Bronchial epithelial cell (primary cell): ENCODE results near the gene DAZAP1. TPM values are rescaled to one million over a fixed set of nuclear protein-coding genes. Genes with fewer than 3 reads are reported as not detected.

Experiments
- DNase-seq: peaks from one replicate; pipeline ENCODE4 v3.0.0-alpha.2; 2010; ENCODE audit warnings: low read depth
- FAIRE-seq: peaks from 2 replicates; lab custom pipeline; 2011; peaks lifted over from hg19 to GRCh38; lab: Jason Lieb, UNC
- H3K27me3 ChIP-seq: 2 replicates; pipeline ENCODE4 v1.5.1; 2011; ENCODE audit warnings: low read length; ENCODE audit not compliant: control insufficient read depth, insufficient read depth
- H3K36me3 ChIP-seq: 2 replicates; pipeline ENCODE4 v1.5.1; 2011; ENCODE audit warnings: low read length; ENCODE audit not compliant: control insufficient read depth, insufficient read depth
- H3K4me3 ChIP-seq: 2 replicates; pipeline ENCODE4 v1.5.1; 2011; ENCODE audit warnings: mild to moderate bottlenecking, low read depth, low read length, control low read depth
- CTCF ChIP-seq: IDR thresholded peaks from 2 replicates; pipeline ENCODE4 v1.5.1; 2011; ENCODE audit warnings: mild to moderate bottlenecking, moderate library complexity, low read length, control low read depth, inconsistent platforms; ENCODE audit not compliant: insufficient read depth, severe bottlenecking
- total RNA-seq: library from RNA; depleted of rRNA; stranded (reverse); fragments of >200 nt; gene quantifications from 2 replicates; pipeline ENCODE4 v1.2.1, GENCODE V29; 2014

The DAZAP1 gene
- total RNA-seq, 1 donor from 2014 or later = 115 TPM

DNA sequence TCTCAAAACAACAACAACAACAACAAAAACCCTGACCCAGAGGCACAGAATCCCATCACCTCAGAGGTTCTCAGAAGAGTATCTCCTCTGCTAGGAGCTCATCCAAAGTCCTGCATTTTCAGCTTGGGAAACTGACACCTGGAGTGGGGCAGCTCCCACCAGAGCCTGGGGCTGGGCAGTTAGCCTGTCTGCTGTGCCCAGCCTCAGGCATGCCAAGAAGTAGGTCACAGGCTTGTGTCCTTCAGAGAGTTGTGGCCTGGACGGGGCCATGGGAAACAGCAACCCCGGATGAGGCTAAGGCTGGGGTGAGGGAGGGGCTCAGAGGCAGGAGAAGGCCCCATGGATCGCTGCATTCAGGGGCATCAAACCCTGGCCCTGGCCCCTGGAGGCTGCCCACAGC lies 21.6 kb upstream of the DAZAP1 start:
- Histone ChIP-seq H3K27me3 (no peaks in the 10 kb centered on the region), H3K36me3 (peaks cover 10% of the 10 kb centered on the region), H3K4me3 (no peak overlapping the region)
- no peak for DNase-seq
- FAIRE-seq = no peak
- TF ChIP-seq CTCF = no peak

GRCh38 chr19:1386945-1387683 lies 20.3 kb upstream of the DAZAP1 start:
- H3K27me3 ChIP-seq = no peaks in the 10 kb centered on the region
- H3K36me3 ChIP-seq = peaks cover 13% of the 10 kb centered on the region
- FAIRE-seq (no peak), DNase-seq (no peak)
- TF ChIP-seq CTCF = no peak
- no peak overlapping the region for H3K4me3 ChIP-seq

DNA sequence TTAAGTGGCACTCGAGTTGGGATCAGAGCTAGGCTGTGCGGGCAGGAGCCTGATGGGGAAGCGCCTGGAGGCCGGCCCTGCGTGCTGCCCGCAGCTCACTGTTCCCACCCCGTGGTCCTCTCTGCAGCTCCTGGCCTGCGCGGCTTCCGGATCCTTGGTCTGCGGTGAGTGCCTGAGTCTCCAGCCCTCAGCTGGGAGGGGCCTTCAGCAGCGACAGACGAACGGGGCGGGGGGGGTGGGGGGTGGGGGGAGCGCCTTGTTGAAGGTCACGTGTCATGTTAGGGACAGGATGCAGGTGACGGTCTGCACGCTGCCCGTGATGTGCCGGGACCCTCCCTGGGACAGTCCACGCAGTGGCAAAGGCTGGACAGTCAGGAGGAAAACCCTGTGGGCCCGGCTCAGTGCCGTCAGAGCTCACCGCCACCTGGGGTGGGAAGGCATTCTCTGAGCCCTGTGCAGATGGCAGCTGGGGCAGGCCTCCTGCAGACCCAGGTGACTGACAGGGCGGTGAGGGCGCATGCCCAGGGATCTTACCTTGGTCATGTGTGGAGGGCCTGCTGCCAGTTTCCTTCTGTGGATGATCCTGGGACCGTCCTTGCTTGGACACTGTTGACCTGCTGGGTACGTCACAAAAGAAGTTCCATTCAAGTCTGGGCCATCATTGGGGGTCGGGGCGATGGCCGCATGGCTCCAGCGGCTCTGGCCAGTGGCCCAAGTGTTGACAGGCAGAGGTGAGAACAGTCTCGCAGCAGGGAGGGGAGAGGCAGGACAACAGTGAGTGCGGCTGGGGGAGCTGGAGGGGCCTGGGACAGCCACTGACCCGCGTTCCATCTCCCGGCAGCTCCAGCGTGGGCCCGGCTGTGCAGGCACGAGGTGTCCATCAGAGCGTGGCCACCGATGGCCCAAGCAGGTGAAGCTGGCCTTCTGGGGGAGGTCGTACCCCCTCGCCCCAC lies 19.4 kb upstream of the DAZAP1 start:
- TF ChIP-seq CTCF = no peak
- peaks cover 13% of the 10 kb centered on the region for H3K36me3 ChIP-seq

GRCh38 chr19:1388637-1389026 lies 18.8 kb upstream of the DAZAP1 start:
- DNase-seq (no peak), FAIRE-seq (no peak)
- H3K4me3 ChIP-seq = no peak overlapping the region
- peaks cover 16% of the 10 kb centered on the region for H3K36me3 ChIP-seq
- TF ChIP-seq CTCF = no peak
- H3K27me3 ChIP-seq = no peaks in the 10 kb centered on the region

More for the DNA sequence above, 19.4 kb upstream of the DAZAP1 start:
- Histone ChIP-seq H3K4me3 (no peak overlapping the region), H3K27me3 (no peaks in the 10 kb centered on the region)
- no peak for FAIRE-seq
- no peak for DNase-seq

DNA sequence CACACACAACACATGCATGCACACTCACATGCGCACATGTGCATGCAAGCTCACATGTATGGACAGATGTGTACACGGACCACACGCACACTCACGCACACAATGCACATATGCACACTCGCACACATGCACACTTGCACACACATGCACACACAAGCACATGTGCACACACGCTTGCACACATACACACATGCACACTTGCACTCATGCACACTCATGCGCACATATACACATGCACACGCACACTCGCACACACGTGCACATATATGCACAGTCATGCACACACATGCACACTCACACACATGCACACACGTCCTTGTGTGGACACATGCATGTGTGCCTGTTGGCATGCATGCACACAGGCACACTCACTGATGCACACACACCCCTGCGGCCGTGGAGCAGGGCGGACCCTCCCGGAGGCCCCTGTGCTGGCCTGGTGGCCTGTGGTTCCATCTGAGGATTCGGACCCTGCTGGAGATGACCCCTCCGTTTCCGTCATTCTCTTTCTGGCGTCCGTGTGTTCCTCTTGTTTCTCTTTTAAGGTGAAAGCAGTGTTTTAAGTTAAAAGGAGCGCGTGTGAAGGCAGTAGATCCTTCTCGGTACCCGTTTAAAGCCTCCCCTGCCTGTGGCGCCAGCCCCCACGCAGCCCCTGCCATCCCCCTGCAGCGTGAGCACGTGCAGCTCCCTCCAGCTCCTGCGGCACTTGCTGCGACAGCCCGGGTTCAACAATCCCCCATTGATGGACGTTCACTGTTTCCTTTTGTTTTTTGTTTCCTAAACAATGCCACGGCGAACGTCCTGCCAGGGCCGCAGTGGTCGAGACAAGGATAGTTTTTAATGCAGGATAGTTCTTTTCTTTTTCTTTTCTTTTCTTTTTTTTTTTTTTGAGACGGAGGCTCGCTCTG lies 18.1 kb upstream of the DAZAP1 start:
- peaks cover 18% of the 10 kb centered on the region for H3K36me3 ChIP-seq
- no peak for TF ChIP-seq CTCF
- peak; percentile 99 for FAIRE-seq
- H3K27me3 ChIP-seq = no peaks in the 10 kb centered on the region
- no peak for DNase-seq
- H3K4me3 ChIP-seq = no peak overlapping the region
